GM18499 (cell line): ENCODE measurements around the gene RAB11FIP5.
"Not testable (repeated sequence)": the region's sequence is repeated elsewhere in the genome, so short reads cannot be mapped to it uniquely, and the experiment has no call there.

Experiments
- ATAC-seq: cut with Tn5 transposase; IDR thresholded peaks from one replicate; pipeline ENCODE4 v1.9.1; 2021; ENCODE audit warnings: moderate number of reproducible peaks; ENCODE audit not compliant: insufficient read depth, unreplicated experiment

RAB11FIP5 gene

GRCh38 chr2:73112913-73113854 lies at the start of gene RAB11FIP5:
RAB11FIP5 (minus strand) TSS chr2:73112948; CDS start chr2:73112777, 171 bp downstream.
- no peak for ATAC-seq

GRCh38 chr2:73156539-73157124 lies 43.9 kb upstream of the RAB11FIP5 start:
- ATAC-seq, result no peak

GRCh38 chr2:73142937-73143336 lies 30.2 kb upstream of the RAB11FIP5 start:
- ATAC-seq, result no peak

GRCh38 chr2:73141896-73142295 lies 29.1 kb upstream of the RAB11FIP5 start:
- no peak for ATAC-seq

GRCh38 chr2:73135236-73135635 lies 22.5 kb upstream of the RAB11FIP5 start:
- ATAC-seq, result no peak

GRCh38 chr2:73134471-73134870 lies 21.7 kb upstream of the RAB11FIP5 start:
- no peak for ATAC-seq

GRCh38 chr2:73133566-73134197 lies 20.9 kb upstream of the RAB11FIP5 start:
- no peak for ATAC-seq

- ATAC-seq, result no peak
Observed at GRCh38 chr2:73131807-73132206, 19.1 kb upstream of the RAB11FIP5 start.

GRCh38 chr2:73130790-73131189 lies 18.0 kb upstream of the RAB11FIP5 start:
- ATAC-seq, result no peak

GRCh38 chr2:73128841-73129535 lies 16.2 kb upstream of the RAB11FIP5 start:
- ATAC-seq, result no peak

GRCh38 chr2:73122536-73122935 lies 9.8 kb upstream of the RAB11FIP5 start:
- ATAC-seq, result no peak

GRCh38 chr2:73119611-73120239 lies 7.0 kb upstream of the RAB11FIP5 start:
- ATAC-seq, result not testable (repeated sequence)

GRCh38 chr2:73117441-73117840 lies 4.7 kb upstream of the RAB11FIP5 start:
- ATAC-seq, result no peak

- ATAC-seq, result no peak
Observed at GRCh38 chr2:73116182-73116960, 3.6 kb upstream of the RAB11FIP5 start.

- no peak for ATAC-seq
Observed at GRCh38 chr2:73114273-73114867, 1.6 kb upstream of the RAB11FIP5 start.

GRCh38 chr2:73112026-73112912 lies 479 bp downstream of the RAB11FIP5 start:
- ATAC-seq, result no peak

GRCh38 chr2:73111073-73112025 lies 1.4 kb downstream of the RAB11FIP5 start:
- ATAC-seq, result no peak
